GM10266 (cell line): ENCODE results near the gene PCDH10.
"Not testable (repeated sequence)": the region's sequence is repeated elsewhere in the genome, so short reads cannot be mapped to it uniquely, and the experiment has no call there.

Experiments used
- DNase-seq: peaks from one replicate; pipeline ENCODE4 v3.0.0; 2012; ENCODE audit errors: extremely low spot score
- TF ChIP-seq, protein P1 (sequence below): IDR thresholded peaks from 2 replicates; pipeline ENCODE4 v1.5.1; 2012; ENCODE audit warnings: mild to moderate bottlenecking, low read depth; ENCODE audit not compliant: control insufficient read depth, insufficient read depth; ENCODE audit errors: missing control alignments

PCDH10 gene

DNA sequence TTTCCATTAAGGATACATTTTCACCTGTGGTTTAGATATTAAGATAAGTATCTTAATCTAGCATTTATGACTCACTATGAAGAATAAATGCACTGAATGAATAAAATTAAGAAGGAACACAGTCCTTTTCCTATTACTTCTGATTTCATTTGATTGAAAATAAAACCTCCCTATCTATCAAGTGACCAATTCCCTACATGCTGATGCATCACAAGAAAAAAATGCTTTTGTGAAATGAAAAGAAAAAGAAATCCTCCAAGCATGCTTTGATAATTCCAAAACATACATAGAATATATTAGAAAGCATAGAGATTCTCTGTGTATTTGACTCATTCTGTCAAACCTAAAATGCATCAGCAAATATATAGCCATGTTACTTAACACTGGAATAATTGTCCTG lies 37.1 kb downstream of the PCDH10 start:
- DNase-seq, result no peak
- TF ChIP-seq, protein P1, sequence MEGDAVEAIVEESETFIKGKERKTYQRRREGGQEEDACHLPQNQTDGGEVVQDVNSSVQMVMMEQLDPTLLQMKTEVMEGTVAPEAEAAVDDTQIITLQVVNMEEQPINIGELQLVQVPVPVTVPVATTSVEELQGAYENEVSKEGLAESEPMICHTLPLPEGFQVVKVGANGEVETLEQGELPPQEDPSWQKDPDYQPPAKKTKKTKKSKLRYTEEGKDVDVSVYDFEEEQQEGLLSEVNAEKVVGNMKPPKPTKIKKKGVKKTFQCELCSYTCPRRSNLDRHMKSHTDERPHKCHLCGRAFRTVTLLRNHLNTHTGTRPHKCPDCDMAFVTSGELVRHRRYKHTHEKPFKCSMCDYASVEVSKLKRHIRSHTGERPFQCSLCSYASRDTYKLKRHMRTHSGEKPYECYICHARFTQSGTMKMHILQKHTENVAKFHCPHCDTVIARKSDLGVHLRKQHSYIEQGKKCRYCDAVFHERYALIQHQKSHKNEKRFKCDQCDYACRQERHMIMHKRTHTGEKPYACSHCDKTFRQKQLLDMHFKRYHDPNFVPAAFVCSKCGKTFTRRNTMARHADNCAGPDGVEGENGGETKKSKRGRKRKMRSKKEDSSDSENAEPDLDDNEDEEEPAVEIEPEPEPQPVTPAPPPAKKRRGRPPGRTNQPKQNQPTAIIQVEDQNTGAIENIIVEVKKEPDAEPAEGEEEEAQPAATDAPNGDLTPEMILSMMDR, result no peak

DNA sequence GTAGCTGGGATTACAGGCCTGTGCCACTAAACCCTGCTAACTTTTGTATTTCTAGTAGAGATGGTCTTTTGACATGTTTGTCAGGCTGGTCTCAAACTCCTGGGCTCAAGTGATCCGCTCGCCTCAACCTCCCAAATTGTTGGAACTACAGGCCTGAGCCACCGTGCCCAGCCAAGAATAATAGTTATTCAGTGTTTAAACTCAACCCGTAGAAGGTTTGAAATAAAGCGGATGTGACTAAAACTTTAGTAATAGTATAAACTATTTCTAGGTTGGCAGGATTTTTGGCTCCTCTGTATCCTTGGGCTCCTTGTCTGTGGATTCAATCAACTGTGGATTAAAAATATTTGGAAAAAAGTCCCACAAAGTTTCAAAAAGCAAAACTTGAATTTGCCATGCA lies 37.8 kb downstream of the PCDH10 start:
- TF ChIP-seq, protein P1, result no peak
- DNase-seq, result no peak

DNA sequence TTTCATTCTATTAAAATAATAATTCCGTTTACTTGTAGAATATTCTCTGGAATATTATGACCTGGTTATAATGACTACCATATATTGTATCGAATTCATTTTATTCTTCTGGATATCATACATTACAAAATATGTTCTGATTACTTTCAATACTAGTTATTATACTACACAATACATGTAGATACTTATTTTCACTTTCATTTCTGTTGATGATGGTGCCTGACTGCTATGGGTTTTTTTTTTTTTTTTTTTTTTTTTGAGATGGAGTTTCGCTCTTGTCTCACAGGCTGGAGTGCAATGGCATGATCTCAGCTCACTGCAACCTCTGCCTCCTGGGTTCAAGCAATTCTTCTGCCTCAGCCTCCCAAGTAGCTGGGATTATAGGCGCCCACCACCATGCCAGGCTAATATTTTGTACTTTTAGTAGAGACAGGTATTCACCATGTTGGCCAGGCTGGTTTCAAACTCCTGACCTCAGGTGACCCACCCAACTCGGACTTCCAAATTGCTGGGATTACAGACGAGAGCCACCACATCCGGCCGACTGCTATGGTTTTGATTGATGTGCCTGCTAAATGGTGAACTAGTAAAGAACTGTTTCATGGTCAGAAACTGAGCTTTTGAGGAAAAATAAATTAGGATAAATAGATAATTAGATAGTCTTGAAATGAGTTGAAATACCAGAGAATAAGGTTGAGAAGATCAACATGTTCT lies 39.5 kb downstream of the PCDH10 start:
- TF ChIP-seq, protein P1, result no peak
- no peak for DNase-seq

DNA sequence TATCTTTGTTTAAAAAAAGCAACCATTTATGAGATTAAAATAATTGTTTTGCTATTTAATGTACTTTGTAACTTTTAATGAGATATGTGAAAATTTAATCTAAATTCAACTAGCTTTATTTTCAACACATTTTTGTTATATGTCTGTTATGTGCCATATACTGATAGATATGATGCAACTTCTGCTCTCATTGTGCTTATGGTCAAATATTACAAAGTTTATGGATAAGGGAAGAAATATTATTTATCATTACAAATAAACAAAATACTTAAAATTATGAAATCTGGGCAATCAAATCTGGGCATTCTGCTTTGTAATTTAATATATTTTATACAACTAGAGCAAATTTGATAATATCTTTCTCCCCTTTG lies 40.0 kb downstream of the PCDH10 start:
- DNase-seq, result no peak
- TF ChIP-seq, protein P1, result no peak

DNA sequence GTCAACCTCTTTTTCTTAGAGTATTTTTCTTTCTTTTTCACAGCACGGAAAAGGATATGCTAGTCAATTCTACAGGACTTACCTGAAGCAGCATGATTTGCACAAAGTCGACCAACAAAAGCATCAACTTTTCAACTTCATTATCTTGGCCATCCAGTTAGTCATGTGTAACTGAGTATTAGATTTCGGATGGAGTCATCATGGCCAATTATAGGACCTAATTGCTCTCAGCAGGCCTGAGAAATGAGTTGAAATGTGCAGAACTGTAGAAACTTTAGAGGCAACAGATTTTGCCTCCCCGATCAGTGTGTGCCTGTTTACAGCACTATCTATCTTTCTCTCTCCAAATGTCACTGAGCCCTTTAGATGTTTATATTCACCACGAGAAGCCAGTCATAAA lies 41.0 kb downstream of the PCDH10 start:
- no peak for DNase-seq
- TF ChIP-seq, protein P1, result no peak

DNA sequence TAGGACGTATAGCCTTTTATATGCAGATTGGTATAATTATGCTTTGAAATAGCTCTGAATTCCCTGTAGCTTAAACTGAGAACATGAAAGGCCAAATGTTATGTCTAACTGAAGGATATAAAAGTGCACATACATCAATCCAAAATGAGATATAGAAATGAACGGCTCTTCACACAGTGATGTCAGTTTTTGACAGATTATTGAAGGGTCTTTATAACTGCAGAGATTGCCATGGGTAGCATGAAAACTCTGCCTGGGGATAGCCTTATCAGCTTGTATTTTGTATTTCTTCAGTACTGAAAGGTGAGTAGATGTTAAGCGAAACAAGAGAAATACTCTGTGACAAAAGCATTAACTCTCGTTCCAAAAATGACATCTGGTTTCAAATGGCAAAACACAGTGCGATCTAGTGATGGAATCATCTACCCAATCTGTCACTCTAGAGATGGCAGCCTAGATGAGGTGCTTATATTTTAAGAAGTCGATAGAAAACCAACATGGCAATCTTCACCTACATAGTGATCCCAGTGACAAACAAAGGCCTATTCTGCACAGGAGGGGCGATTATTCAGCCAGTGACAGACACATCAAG lies 59.7 kb downstream of the PCDH10 start:
- DNase-seq, result no peak
- TF ChIP-seq, protein P1, result no peak

DNA sequence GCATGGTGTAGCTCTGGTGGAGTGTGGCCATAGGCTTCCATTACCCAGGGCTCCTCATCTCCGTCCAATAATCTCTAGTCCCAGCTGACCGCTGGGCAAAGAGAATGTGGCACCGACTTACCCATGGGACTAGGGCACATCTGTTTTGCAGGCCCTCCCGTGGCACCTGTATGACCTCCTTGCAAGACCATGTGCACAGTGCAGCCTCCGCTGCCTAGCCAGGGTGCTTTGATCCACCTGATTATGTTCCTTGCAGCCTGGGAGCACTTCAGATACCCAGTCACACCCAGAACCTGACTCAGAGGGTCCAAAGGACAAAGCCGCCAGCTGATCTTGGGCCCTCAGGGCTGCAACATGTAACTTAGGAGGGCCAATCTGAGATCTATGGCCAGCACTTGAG lies 84.8 kb downstream of the PCDH10 start:
- TF ChIP-seq, protein P1, result no peak
- no peak for DNase-seq

DNA sequence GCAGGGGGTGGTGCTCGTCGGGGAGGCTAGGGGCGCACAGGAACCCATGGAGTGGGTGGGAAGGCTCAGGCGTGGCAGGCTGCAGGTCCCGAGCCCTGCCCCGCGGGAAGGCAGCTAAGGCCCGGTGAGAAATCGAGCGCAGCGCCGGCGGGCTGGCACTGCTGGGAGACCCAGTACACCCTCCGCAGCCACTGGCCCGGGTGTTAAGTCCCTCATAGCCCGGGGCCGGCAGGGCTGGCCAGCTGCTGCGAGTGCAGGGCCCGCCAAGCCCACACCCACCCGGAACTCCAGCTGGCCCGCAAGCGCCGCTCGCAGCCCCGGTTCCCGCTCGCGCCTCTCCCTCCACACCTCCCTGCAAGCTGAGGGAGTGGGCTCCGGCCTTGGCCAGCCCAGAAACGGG lies 91.4 kb downstream of the PCDH10 start:
- not testable (repeated sequence) for DNase-seq
